CD4-positive, CD25-positive, alpha-beta regulatory T cell (primary cell): ENCODE measurements around the gene CTBS. TPM values are rescaled to one million over a fixed set of nuclear protein-coding genes. Genes with fewer than 3 reads are reported as not detected.
A peak's percentile ranks its signal among the peaks of the same experiment; 100 is the strongest.

Experiments
- ATAC-seq, 2 donors: fragments of 150-1000 bp; cut with Tn5 transposase; one replicate each; pipeline ENCODE4 v1.10.0; 2021; ENCODE audit warnings: low read depth in 2 of 2, moderate number of reproducible peaks in 2 of 2, moderate library complexity in 1 of 2
- DNase-seq, 3 donors: peaks; one replicate each; pipeline versions ENCODE4 v3.0.0 to v3.0.0-alpha.2; 2012 to 2022; ENCODE audit warnings: mixed read lengths in 1 of 3
- H3K27ac ChIP-seq: one replicate; pipeline ENCODE4 v1.7.0; 2013; ENCODE audit warnings: mild to moderate bottlenecking, low read length; ENCODE audit not compliant: insufficient read depth, poor library complexity, severe bottlenecking
- H3K27me3 ChIP-seq: one replicate; pipeline ENCODE4 v1.7.0; 2013; ENCODE audit warnings: low read length; ENCODE audit not compliant: control insufficient read depth, insufficient read depth
- H3K36me3 ChIP-seq: one replicate; pipeline ENCODE4 v1.7.0; 2013; ENCODE audit warnings: mild to moderate bottlenecking, low read length, moderate library complexity; ENCODE audit not compliant: control insufficient read depth, insufficient read depth
- H3K4me1 ChIP-seq: 2 replicates; pipeline ENCODE4 v1.7.0; 2013; ENCODE audit warnings: mild to moderate bottlenecking, low read length; ENCODE audit not compliant: insufficient read depth, control insufficient read depth, poor library complexity, severe bottlenecking
- H3K4me3 ChIP-seq: one replicate; pipeline ENCODE4 v1.7.0; 2013; ENCODE audit warnings: low read depth, mild to moderate bottlenecking, low read length, moderate library complexity
- H3K9me3 ChIP-seq, 2 experiments: 1 replicate in 1 of 2; 2 replicates in 1 of 2; pipeline ENCODE4 v1.7.0; 2013; ENCODE audit warnings: low read length in 2 of 2, mild to moderate bottlenecking in 1 of 2, moderate library complexity in 1 of 2; ENCODE audit not compliant: control insufficient read depth in 2 of 2
- H3K27ac Mint-ChIP-seq, 3 donors: one replicate each; pipeline ENCODE4 v1.8.0; 2020 to 2022; ENCODE audit warnings: mild to moderate bottlenecking in 3 of 3, mixed read lengths in 3 of 3, moderate library complexity in 2 of 3
- H3K27me3 Mint-ChIP-seq: one replicate; pipeline ENCODE4 v1.8.0; 2022; ENCODE audit warnings: mild to moderate bottlenecking, mixed read lengths
- H3K36me3 Mint-ChIP-seq: one replicate; pipeline ENCODE4 v1.8.0; 2020; ENCODE audit warnings: mixed read lengths
- H3K4me1 Mint-ChIP-seq, 4 donors: one replicate each; pipeline ENCODE4 v1.8.0; 2020 to 2022; ENCODE audit warnings: mixed read lengths in 4 of 4, mild to moderate bottlenecking in 1 of 4
- H3K4me3 Mint-ChIP-seq, 4 donors: one replicate each; pipeline ENCODE4 v1.8.0; 2020 to 2022; ENCODE audit warnings: mild to moderate bottlenecking in 4 of 4, mixed read lengths in 4 of 4, moderate library complexity in 3 of 4
- H3K9me3 Mint-ChIP-seq, 7 donors: one replicate each; pipeline ENCODE4 v1.8.0; 2020 to 2022; ENCODE audit warnings: mixed read lengths in 7 of 7, mild to moderate bottlenecking in 3 of 7, moderate library complexity in 2 of 7
- polyA plus RNA-seq, 4 donors: library from polyadenylated mRNA; unstranded; fragments of 300-500 nt; fragmentation: Illumina TruSeq; gene quantifications; one replicate each; pipeline ENCODE4 v1.2.3, GENCODE V29; 2021
- total RNA-seq: library from RNA; stranded (reverse); gene quantifications from one replicate; pipeline ENCODE4 v1.2.3, GENCODE V29; 2022

The CTBS gene
- total and polyA plus RNA-seq, 5 donors from 2014 or later: 15.6 to 24.9 (median 22.1) TPM

DNA sequence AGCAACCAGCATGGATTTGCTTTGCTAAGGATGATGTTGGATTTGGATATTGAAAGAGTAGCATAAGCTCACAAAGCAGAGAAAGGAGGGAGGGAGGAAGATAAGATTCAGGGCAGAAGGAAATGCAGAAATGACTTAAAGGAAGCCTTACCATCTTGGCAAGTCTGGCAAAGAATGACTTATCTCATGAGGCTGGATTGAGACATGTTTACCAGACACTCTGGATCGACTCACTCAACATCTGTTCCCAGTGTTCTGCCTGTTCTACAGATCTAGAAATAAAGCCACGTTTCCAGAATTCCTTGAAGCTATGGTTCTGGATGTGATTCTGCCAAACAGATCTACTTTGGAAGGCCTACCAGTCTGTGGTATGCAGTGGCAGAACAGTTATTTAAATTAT is 38.8 kb upstream of the CTBS start:
- Mint-ChIP-seq H3K27ac (no peak overlapping the region), H3K36me3 (no peaks in the 10 kb centered on the region), H3K4me3 (no peak overlapping the region), H3K27me3 (no peaks in the 10 kb centered on the region), H3K9me3 (peaks cover 0 to 6% (median 2%) of the 10 kb centered on the region in 7 donors), H3K4me1 (peaks cover 0 to 10% (median 3%) of the 10 kb centered on the region in 4 donors)
- no peak for DNase-seq
- Histone ChIP-seq H3K27ac (no peak overlapping the region), H3K27me3 (peaks cover 2% of the 10 kb centered on the region), H3K4me3 (no peak overlapping the region), H3K36me3 (no peaks in the 10 kb centered on the region), H3K9me3 (peaks cover 0 to 12% of the 10 kb centered on the region in 2 experiments), H3K4me1 (no peaks in the 10 kb centered on the region)
- ATAC-seq: no peak

DNA sequence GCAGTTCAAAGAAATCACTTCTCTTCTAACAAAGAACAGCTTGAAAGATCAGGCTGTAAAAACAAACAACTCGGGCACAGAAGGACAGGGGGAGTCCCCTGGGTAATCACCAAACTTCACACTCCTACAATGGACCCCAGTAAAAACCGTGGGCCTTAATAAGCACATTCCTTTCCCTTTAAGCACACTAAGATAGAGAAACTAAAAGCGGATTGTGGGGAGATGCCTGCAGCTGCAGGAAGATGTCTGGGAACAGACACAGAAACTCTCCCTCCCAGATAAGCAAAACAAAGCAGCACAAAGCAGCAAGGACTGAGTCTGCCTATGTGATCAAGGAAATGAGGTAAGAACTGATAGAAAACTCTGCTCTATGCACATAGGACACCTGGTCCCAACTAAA is 37.6 kb upstream of the CTBS start:
- H3K9me3 Mint-ChIP-seq: peaks cover 0 to 12% (median 2%) of the 10 kb centered on the region in 7 donors
- Histone ChIP-seq H3K4me1 (no peaks in the 10 kb centered on the region), H3K9me3 (peaks cover 0 to 12% of the 10 kb centered on the region in 2 experiments), H3K27ac (peak overlapping the region; percentile 15), H3K36me3 (no peaks in the 10 kb centered on the region), H3K27me3 (peaks cover 2% of the 10 kb centered on the region), H3K4me3 (no peak overlapping the region)
- peaks cover under 1% of the 10 kb centered on the region for H3K36me3 Mint-ChIP-seq
- ATAC-seq (peak in 1 of 2 donors; percentile 25), DNase-seq (peak in 2 of 3 donors; percentile 9 to 18)
- no peaks in the 10 kb centered on the region for H3K27me3 Mint-ChIP-seq
- H3K4me3 Mint-ChIP-seq: peak overlapping the region in 2 of 4 donors; percentile 10 to 32
- H3K4me1 Mint-ChIP-seq: peaks cover 0 to 10% (median 3%) of the 10 kb centered on the region in 4 donors
- peak overlapping the region; percentile 2 to 82 (median 45) for H3K27ac Mint-ChIP-seq

DNA sequence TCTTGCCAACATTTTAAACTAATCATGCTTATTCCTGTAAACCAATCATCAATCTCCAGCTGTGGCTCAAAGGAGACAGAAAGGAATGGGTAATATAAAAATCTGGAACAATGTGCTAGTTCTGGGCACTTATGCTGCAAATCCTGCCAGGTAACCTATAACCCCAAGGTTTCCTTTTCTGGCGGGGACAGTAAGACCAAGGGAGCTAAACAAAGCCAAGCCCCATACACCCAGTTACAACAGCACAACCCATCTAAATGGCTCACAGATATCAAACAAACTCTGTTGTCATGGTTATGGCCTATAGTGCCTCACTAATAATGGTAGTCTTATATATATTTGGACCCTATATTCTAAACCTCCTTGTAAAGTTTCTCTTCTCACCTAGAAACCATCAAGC is 36.9 kb upstream of the CTBS start:
- ATAC-seq (no peak), DNase-seq (no peak)
- Histone ChIP-seq H3K4me1 (no peaks in the 10 kb centered on the region), H3K4me3 (no peak overlapping the region), H3K27me3 (peaks cover 2% of the 10 kb centered on the region), H3K27ac (no peak overlapping the region), H3K9me3 (peaks cover 1 to 18% of the 10 kb centered on the region in 2 experiments), H3K36me3 (no peaks in the 10 kb centered on the region)
- H3K27me3 Mint-ChIP-seq: no peaks in the 10 kb centered on the region
- peaks cover 5% of the 10 kb centered on the region for H3K36me3 Mint-ChIP-seq
- H3K27ac Mint-ChIP-seq: peak overlapping the region in 2 of 3 donors; percentile 45 to 82
- H3K4me3 Mint-ChIP-seq: peak overlapping the region in 1 of 4 donors; percentile 10
- H3K4me1 Mint-ChIP-seq: peaks cover 0 to 10% (median 3%) of the 10 kb centered on the region in 4 donors
- peaks cover 4 to 19% (median 6%) of the 10 kb centered on the region in 7 donors for H3K9me3 Mint-ChIP-seq

DNA sequence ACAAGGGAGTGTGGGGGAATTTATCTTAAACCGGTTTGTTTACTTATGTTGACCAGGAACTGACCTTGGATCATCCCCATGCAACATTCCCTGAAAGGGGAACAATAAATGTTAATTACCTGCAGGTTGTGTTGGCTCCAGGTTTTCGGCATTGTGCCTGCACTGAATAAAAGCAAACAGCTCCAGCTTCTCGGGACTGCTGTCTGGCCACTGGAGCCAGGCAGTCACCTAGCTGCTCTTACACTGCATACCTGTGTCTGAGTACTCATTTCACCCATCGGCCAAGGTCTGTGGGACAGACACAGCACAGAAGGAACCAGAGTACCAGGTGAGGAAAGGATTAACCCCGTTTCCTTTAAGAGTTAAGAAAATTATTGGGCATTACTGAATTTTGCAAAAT is 32.7 kb upstream of the CTBS start:
- H3K27me3 ChIP-seq: peaks cover 2% of the 10 kb centered on the region
- Mint-ChIP-seq H3K4me3 (no peak overlapping the region), H3K27ac (no peak overlapping the region), H3K27me3 (no peaks in the 10 kb centered on the region), H3K4me1 (peaks cover 0 to 7% (median 3%) of the 10 kb centered on the region in 4 donors), H3K36me3 (peaks cover 11% of the 10 kb centered on the region), H3K9me3 (peaks cover 6 to 35% (median 14%) of the 10 kb centered on the region in 7 donors)
- no peaks in the 10 kb centered on the region for H3K36me3 ChIP-seq
- H3K27ac ChIP-seq: no peak overlapping the region
- no peak overlapping the region for H3K4me3 ChIP-seq
- H3K4me1 ChIP-seq: no peaks in the 10 kb centered on the region
- ATAC-seq (no peak), DNase-seq (no peak)
- H3K9me3 ChIP-seq: peaks cover 15 to 27% of the 10 kb centered on the region in 2 experiments

DNA sequence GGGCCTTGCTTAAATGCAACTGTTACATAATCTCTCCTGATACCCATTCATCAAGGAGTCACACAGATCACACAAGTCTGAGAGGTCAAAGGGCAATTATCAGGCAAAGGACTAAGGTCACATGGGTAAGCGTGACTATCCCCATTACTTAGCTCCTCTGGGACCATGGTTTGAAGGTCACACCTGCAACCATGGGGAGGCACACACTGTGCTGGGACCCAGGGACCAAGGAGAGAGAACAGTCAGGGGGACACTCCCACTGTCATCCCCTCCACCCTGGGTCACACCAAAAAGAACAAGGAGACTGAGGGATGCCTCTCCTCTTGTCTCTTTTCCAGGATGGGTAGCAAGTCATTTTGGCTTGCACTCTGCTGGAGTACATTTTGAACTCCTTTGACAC is 30.9 kb upstream of the CTBS start:
- no peak for ATAC-seq
- no peak overlapping the region for H3K4me3 ChIP-seq
- peaks cover 15 to 27% of the 10 kb centered on the region in 2 experiments for H3K9me3 ChIP-seq
- H3K4me3 Mint-ChIP-seq: no peak overlapping the region
- DNase-seq: no peak
- H3K27me3 Mint-ChIP-seq: no peaks in the 10 kb centered on the region
- H3K4me1 Mint-ChIP-seq: peaks cover 0 to under 1% (median 0%) of the 10 kb centered on the region in 4 donors
- no peaks in the 10 kb centered on the region for H3K36me3 ChIP-seq
- peak overlapping the region in 1 of 3 donors; percentile 18 for H3K27ac Mint-ChIP-seq
- peaks cover under 1% of the 10 kb centered on the region for H3K27me3 ChIP-seq
- no peak overlapping the region for H3K27ac ChIP-seq
- no peaks in the 10 kb centered on the region for H3K4me1 ChIP-seq
- peaks cover 4 to 35% (median 14%) of the 10 kb centered on the region in 7 donors for H3K9me3 Mint-ChIP-seq
- H3K36me3 Mint-ChIP-seq: peaks cover 14% of the 10 kb centered on the region

DNA sequence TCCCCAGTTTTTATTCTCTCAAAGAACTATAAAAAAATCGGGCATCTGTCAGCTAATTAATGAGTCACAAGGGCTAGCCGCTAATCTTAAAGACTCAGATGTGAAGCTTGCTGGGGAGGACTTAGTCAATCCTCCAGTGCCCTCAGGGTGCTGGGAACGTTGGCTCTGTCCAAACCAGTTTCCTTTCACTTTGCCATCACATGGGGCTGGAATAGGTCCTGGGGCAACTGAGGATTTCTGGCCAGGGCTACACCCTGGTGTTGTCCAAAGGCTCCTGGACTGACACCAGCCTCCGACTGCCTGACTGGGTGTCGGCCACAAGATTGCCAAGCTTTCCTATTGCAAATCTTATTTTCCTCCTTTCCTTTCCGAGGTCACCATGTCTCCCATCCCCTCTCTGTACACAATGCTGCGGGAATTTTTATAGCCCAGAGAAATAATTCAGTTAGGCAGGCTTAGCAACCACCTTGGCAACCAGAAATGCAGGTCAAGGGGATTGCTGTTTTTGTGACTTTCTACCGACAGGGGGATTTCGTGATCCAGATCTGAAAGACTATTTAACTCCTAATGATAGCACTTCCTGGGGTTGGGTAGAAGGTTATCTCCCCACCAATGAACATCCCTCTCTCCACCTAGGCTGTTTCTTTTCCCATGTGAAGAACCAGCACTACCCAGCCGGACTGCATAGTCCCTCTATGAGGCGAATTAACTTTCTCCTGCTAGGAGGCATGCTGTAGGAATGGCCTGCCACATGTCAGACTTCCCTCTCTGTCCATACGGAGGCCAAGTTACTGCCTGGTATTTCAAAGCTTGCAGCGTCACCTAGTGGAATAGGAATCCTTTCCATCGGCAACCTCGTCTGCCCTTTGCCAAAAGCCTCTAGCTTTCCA is 29.9 kb upstream of the CTBS start:
- DNase-seq: no peak
- Mint-ChIP-seq H3K27me3 (no peaks in the 10 kb centered on the region), H3K4me3 (no peak overlapping the region), H3K9me3 (peaks cover 4 to 35% (median 14%) of the 10 kb centered on the region in 7 donors), H3K27ac (no peak overlapping the region), H3K36me3 (peaks cover 14% of the 10 kb centered on the region), H3K4me1 (peaks cover 0 to 9% (median 0%) of the 10 kb centered on the region in 4 donors)
- Histone ChIP-seq H3K4me3 (no peak overlapping the region), H3K36me3 (no peaks in the 10 kb centered on the region), H3K9me3 (peaks cover 15 to 27% of the 10 kb centered on the region in 2 experiments), H3K27ac (no peak overlapping the region), H3K27me3 (no peaks in the 10 kb centered on the region), H3K4me1 (no peaks in the 10 kb centered on the region)
- no peak for ATAC-seq

DNA sequence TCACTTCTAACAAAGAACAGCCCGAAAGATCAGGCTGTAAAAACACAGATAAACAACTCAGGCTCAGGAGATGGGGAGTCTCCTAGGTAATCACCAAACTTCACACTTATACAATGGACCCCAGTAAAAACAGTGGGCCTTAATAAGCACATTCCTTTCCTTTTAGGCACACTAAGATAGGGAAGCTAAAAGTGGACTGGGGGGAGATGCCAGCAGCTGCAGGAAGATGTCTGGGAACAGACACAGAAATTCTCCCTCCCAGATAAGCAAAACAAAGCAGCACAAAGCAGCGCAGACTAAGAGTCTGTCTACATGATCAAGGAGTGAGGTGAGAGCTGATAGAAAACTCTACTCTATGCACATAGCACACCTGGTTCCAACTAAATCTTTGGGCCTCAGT is 29.0 kb upstream of the CTBS start:
- Histone ChIP-seq H3K9me3 (peaks cover 15 to 27% of the 10 kb centered on the region in 2 experiments), H3K27me3 (no peaks in the 10 kb centered on the region), H3K27ac (no peak overlapping the region), H3K4me3 (no peak overlapping the region), H3K4me1 (no peaks in the 10 kb centered on the region), H3K36me3 (no peaks in the 10 kb centered on the region)
- no peak for DNase-seq
- no peak for ATAC-seq
- Mint-ChIP-seq H3K36me3 (peaks cover 14% of the 10 kb centered on the region), H3K9me3 (peaks cover 4 to 35% (median 14%) of the 10 kb centered on the region in 7 donors), H3K27ac (no peak overlapping the region), H3K4me1 (peaks cover 0 to 9% (median 0%) of the 10 kb centered on the region in 4 donors), H3K4me3 (no peak overlapping the region), H3K27me3 (no peaks in the 10 kb centered on the region)
